Upper lobe of left lung (tissue), 6 donors: Measurements from ENCODE around the gene SPG7. TPM values are rescaled to one million over a fixed set of nuclear protein-coding genes. Genes with fewer than 3 reads are reported as not detected.

Source experiments
- ATAC-seq, 2 donors: fragments of 200-7000 bp; cut with Tn5 transposase; one replicate each; pipeline ENCODE4 v1.9.1; 2022; ENCODE audit warnings: mild to moderate bottlenecking in 2 of 2, moderate library complexity in 2 of 2; ENCODE audit not compliant: low FRiP score in 2 of 2
- DNase-seq, 2 donors: peaks; one replicate each; pipeline ENCODE4 v3.0.0-alpha.2; 2019 to 2020
- H3K27ac ChIP-seq, 4 donors: fragments of 200-600 bp; sonication (generic); one replicate each; pipeline ENCODE4 v1.5.1; 2016 to 2019
- H3K27me3 ChIP-seq, 4 donors: fragments of 200-600 bp; sonication (generic); one replicate each; pipeline ENCODE4 v1.5.1; 2017 to 2019
- H3K36me3 ChIP-seq, 4 donors: fragments of 200-600 bp; sonication (generic); one replicate each; pipeline ENCODE4 v1.5.1; 2016 to 2019
- H3K4me1 ChIP-seq, 4 donors: fragments of 200-600 bp; sonication (generic); one replicate each; pipeline ENCODE4 v1.5.1; 2018 to 2019
- H3K4me3 ChIP-seq, 4 donors: fragments of 200-600 bp; sonication (generic); one replicate each; pipeline ENCODE4 v1.5.1; 2017 to 2019; ENCODE audit warnings: mild to moderate bottlenecking in 2 of 4, moderate library complexity in 1 of 4
- H3K9me3 ChIP-seq, 4 donors: fragments of 200-600 bp; sonication (generic); one replicate each; pipeline ENCODE4 v1.5.1; 2018 to 2019
- EP300 ChIP-seq, 4 donors: sonication (generic); formaldehyde crosslinking; IDR thresholded peaks; one replicate each; pipeline ENCODE4 v1.5.1; 2017; ENCODE audit warnings: antibody characterized with exemption in 4 of 4, control low read depth in 2 of 4
- POLR2A ChIP-seq, 4 donors: fragments of 450-650 bp; IDR thresholded peaks; one replicate each; pipeline ENCODE4 v1.5.1; 2016 to 2017; ENCODE audit warnings: antibody characterized with exemption in 4 of 4, mild to moderate bottlenecking in 2 of 4
- POLR2AphosphoS5 ChIP-seq, 2 donors: sonication (generic); formaldehyde crosslinking; IDR thresholded peaks; one replicate each; pipeline ENCODE4 v1.5.1; 2017; ENCODE audit warnings: antibody characterized with exemption in 2 of 2
- WGBS, 2 donors: methylation state at CpG; one replicate each; pipeline ENCODE4 v1.1.5; 2017 to 2018; 5-methylcytosine and 5-hydroxymethylcytosine counted together
- total RNA-seq, 6 donors: library from RNA; depleted of rRNA in 4 of 6; stranded (reverse); fragments of >200 nt in 4 of 6; gene quantifications; one replicate each; pipeline versions ENCODE4 v1.1.0 to v1.2.1, GENCODE V29; 2016 to 2021
- TF ChIP-seq, protein P1 (sequence below), 6 experiments: fragments of 450-650 bp in 4 of 6; fragments of 200-600 bp in 2 of 6; sonication (generic) in 2 of 6; IDR thresholded peaks; one replicate each; pipeline ENCODE4 v1.5.1; 2016 to 2019; ENCODE audit warnings: antibody characterized with exemption in 6 of 6
- donor health status: DM: no; HTN: no; CAD: no; lungs with moderate emphysema.
- donor health status: DM: no; HTN: yes; CAD: no; lungs with severe emphysema.

SPG7 gene
- total RNA-seq, 6 donors from 2014 or later: 72.6 to 419 (median 111) TPM

DNA sequence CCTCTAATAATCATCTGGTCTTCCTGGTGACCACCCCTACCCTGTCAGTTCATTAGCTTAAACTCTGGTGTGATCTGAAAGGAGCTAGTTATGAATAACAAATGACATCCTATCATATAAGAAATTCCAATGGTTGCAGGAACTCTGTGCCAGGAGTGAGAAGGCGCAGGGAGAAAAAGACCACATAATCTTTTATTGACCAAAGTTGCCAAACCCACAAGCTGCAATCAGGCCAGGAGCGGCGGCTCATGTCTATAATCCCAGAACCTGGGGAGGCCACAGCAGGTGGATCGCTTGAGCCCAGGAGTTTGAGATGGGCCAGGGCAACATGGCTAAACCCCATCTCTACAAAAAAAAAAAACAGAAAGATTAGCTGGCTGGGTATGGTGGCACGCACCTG is 41.3 kb upstream of the SPG7 start:
- H3K4me3 ChIP-seq: no peak overlapping the region
- peaks cover 25 to 41% (median 27%) of the 10 kb centered on the region in 4 donors for H3K4me1 ChIP-seq
- TF ChIP-seq, protein P1, sequence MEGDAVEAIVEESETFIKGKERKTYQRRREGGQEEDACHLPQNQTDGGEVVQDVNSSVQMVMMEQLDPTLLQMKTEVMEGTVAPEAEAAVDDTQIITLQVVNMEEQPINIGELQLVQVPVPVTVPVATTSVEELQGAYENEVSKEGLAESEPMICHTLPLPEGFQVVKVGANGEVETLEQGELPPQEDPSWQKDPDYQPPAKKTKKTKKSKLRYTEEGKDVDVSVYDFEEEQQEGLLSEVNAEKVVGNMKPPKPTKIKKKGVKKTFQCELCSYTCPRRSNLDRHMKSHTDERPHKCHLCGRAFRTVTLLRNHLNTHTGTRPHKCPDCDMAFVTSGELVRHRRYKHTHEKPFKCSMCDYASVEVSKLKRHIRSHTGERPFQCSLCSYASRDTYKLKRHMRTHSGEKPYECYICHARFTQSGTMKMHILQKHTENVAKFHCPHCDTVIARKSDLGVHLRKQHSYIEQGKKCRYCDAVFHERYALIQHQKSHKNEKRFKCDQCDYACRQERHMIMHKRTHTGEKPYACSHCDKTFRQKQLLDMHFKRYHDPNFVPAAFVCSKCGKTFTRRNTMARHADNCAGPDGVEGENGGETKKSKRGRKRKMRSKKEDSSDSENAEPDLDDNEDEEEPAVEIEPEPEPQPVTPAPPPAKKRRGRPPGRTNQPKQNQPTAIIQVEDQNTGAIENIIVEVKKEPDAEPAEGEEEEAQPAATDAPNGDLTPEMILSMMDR (IDR thresholded peaks at IDR 0.05): no peak
- TF ChIP-seq EP300 (IDR thresholded peaks at IDR 0.05) (no peak), POLR2AphosphoS5 (IDR thresholded peaks at IDR 0.05) (no peak), POLR2A (IDR thresholded peaks at IDR 0.05) (no peak)
- H3K9me3 ChIP-seq: no peaks in the 10 kb centered on the region
- no peak for ATAC-seq
- H3K27ac ChIP-seq: no peak overlapping the region
- no peaks in the 10 kb centered on the region for H3K27me3 ChIP-seq
- no peak for DNase-seq
- no peaks in the 10 kb centered on the region for H3K36me3 ChIP-seq
- WGBS, 2 donors: 93 to 99% methylated on average over 5 of the region's 5 CpGs

DNA sequence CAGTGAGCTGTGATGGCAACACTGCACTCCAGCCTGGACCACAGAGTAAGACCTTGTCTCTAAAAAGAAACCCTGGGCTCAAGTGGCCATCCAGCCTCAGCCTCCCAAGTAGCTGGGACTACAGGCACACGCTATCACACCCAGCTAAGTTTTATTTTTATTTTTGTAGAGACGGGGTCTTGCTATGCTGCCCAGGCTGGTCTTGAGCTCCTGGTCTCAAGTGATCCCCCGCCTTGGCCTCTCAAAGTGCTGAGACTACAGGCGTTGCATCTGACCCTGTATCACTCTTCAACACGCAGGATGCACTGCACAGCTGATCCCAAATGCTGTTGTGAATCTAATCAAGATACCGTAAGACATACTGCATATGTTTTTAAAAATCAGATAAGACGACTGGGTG is 40.8 kb upstream of the SPG7 start:
- TF ChIP-seq POLR2A (IDR thresholded peaks at IDR 0.05): no peak
- no peak for TF ChIP-seq POLR2AphosphoS5 (IDR thresholded peaks at IDR 0.05)
- TF ChIP-seq, protein P1 (IDR thresholded peaks at IDR 0.05): no peak
- no peak for TF ChIP-seq EP300 (IDR thresholded peaks at IDR 0.05)
- ATAC-seq (no peak), DNase-seq (no peak)
- H3K27ac ChIP-seq: no peak overlapping the region
- 87 to 89% methylated on average over 7 of the region's 7 CpGs for WGBS, 2 donors
- H3K9me3 ChIP-seq: no peaks in the 10 kb centered on the region
- H3K4me1 ChIP-seq: peaks cover 29 to 45% (median 31%) of the 10 kb centered on the region in 4 donors
- H3K27me3 ChIP-seq: no peaks in the 10 kb centered on the region
- H3K36me3 ChIP-seq: no peaks in the 10 kb centered on the region
- no peak overlapping the region for H3K4me3 ChIP-seq

DNA sequence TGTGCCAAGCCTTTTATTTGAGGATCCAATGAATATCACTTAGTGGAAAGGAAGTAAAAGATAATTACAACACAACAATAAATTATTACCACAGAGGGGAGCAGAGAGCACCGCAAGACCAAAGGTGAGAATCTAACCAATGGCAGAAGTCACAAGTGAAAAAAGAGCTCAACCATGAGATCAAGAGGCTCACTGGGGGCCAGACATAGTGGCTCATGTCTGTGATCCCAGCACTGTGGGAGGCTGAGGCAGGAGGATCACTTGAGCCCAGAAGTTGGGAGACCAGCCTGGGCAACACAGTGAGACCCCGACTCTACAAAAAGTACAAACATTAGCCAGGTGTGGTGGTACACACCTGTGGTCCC is 35.5 kb upstream of the SPG7 start:
- Histone ChIP-seq H3K4me3 (no peak overlapping the region), H3K27me3 (no peaks in the 10 kb centered on the region), H3K27ac (no peak overlapping the region), H3K9me3 (no peaks in the 10 kb centered on the region), H3K36me3 (no peaks in the 10 kb centered on the region), H3K4me1 (peaks cover 48 to 72% (median 65%) of the 10 kb centered on the region in 4 donors)
- TF ChIP-seq POLR2A (IDR thresholded peaks at IDR 0.05) (no peak), EP300 (IDR thresholded peaks at IDR 0.05) (no peak), POLR2AphosphoS5 (IDR thresholded peaks at IDR 0.05) (no peak)
- TF ChIP-seq, protein P1 (IDR thresholded peaks at IDR 0.05): no peak
- no peak for DNase-seq
- ATAC-seq: no peak
- 52 to 75% methylated on average over 2 of the region's 2 CpGs for WGBS, 2 donors

DNA sequence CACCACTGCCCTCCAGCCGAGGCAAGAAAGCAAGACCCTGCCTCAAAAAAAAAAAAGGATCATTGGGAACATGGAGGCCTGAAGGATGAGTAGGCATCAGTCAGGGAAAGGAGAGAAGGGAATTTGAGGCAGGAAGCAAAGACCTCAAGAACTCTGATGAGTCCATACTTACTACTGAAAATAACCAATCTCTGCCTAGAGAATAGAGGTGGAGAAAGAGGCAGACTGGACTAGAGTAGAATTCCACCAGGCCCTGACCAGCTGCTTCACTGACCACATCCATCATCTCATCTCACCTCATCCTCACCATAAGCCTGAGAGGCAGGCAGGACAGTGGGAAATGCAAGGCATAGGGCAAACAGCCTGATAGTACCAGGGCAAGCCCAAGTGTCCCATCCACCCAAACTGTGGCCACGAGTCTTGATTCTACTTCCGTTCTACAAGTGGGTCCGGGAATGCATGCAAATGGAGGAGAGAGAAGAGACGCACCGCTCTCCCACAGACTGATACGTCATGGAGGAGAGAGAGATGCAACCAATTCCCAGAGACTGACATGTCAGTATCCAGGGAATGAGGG is 35.0 kb upstream of the SPG7 start:
- no peaks in the 10 kb centered on the region for H3K36me3 ChIP-seq
- no peak overlapping the region for H3K4me3 ChIP-seq
- H3K4me1 ChIP-seq: peaks cover 53 to 72% (median 66%) of the 10 kb centered on the region in 4 donors
- no peak overlapping the region for H3K27ac ChIP-seq
- WGBS, 2 donors: 78 to 96% methylated on average over 6 to 7 of the region's 7 CpGs
- H3K9me3 ChIP-seq: no peaks in the 10 kb centered on the region
- no peak for TF ChIP-seq EP300 (IDR thresholded peaks at IDR 0.05)
- TF ChIP-seq, protein P1 (IDR thresholded peaks at IDR 0.05): no peak
- TF ChIP-seq POLR2AphosphoS5 (IDR thresholded peaks at IDR 0.05): no peak
- no peak for TF ChIP-seq POLR2A (IDR thresholded peaks at IDR 0.05)
- ATAC-seq (no peak), DNase-seq (no peak)
- no peaks in the 10 kb centered on the region for H3K27me3 ChIP-seq

DNA sequence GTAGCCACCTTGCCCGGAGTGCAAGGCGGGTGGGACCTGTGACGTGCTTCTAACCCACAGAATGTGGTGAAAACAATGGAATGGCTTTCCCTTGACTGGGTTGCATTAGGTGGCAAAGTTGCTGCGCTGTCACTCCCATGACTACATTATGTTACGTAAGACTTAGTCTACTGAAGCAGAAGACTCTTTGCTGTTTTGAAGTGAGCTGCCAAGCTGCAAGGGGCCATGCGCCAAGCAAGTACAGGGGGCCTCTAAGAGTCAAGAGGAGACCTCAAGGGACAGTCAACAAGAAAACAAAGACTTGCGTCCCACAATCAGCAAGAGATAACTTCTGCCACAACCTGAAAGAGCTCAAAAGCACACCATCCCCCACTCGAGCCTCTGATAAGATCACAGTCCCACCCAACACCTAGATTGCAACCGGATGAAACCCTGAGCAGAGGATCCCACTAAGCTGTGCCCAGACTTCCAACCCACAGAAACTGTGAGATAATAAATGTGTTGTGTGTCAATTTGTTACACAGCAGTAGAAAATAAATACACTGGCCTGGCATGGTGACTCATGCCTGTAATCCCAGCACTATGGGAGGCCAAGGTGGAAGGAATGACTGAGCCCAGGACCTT is 34.3 kb upstream of the SPG7 start:
- Histone ChIP-seq H3K9me3 (no peaks in the 10 kb centered on the region), H3K4me1 (peaks cover 60 to 75% (median 69%) of the 10 kb centered on the region in 4 donors), H3K36me3 (no peaks in the 10 kb centered on the region), H3K27ac (no peak overlapping the region), H3K27me3 (no peaks in the 10 kb centered on the region), H3K4me3 (no peak overlapping the region)
- ATAC-seq (peak in 1 of 2 donors; percentile 56), DNase-seq (peak in 1 of 2 donors; percentile 46)
- TF ChIP-seq EP300 (IDR thresholded peaks at IDR 0.05) (no peak), POLR2A (IDR thresholded peaks at IDR 0.05) (no peak), POLR2AphosphoS5 (IDR thresholded peaks at IDR 0.05) (no peak)
- TF ChIP-seq, protein P1 (IDR thresholded peaks at IDR 0.05): no peak
- 65 to 72% methylated on average over 9 of the region's 9 CpGs for WGBS, 2 donors
